ENCODE data around the gene KIRREL3. TPM values are rescaled to one million over a fixed set of nuclear protein-coding genes. Genes with fewer than 3 reads are reported as not detected.

Gene KIRREL3
- total and polyA plus RNA-seq, 2 of the 4 experiments (the other 2 are of a cell fraction) = 10.9 to 15.9 TPM

GRCh38 chr11:127027789-127028188 lies 27.2 kb upstream of the KIRREL3 start:
- Histone ChIP-seq H3K9me3 (ENCODE audit: control insufficient read depth, insufficient read depth, low read length) (no peaks in the 10 kb centered on the region; the same call in 1 of the 2 replicates), H3K9me1 (ENCODE audit: insufficient read depth, low read length) (no peaks in the 10 kb centered on the region), H2BK20ac (ENCODE audit: low read depth, low read length) (no peak overlapping the region), H2AK5ac (ENCODE audit: low read depth, low read length) (no peak overlapping the region), H3K18ac (ENCODE audit: low read depth, low read length) (no peak overlapping the region), H3K23ac (ENCODE audit: low read depth, low read length) (no peak overlapping the region), H3K9ac (ENCODE audit: low read depth, low read length) (no peak overlapping the region), H3K79me1 (ENCODE audit: low read depth in 1 of 2, low read length in 2 of 2) (no peaks in the 10 kb centered on the region), H3K27ac (ENCODE audit: insufficient read depth, low read length) (no peak overlapping the region), H4K8ac (ENCODE audit: low read depth in 2 of 2, low read length in 2 of 2) (no peak overlapping the region), H3K56ac (ENCODE audit: extremely low read depth, insufficient read depth, low read length) (no peak overlapping the region), H2AK9ac (replicated peaks; ENCODE audit: low read depth, low read length, poor library complexity) (no peak overlapping the region), H4K91ac (ENCODE audit: insufficient read depth, low read depth, low read length) (no peak overlapping the region), H3K36me3 (ENCODE audit: control insufficient read depth, insufficient read depth, low read length) (no peaks in the 10 kb centered on the region), H2AFZ (replicated peaks; ENCODE audit: low read length, poor library complexity) (no peak overlapping the region), H2BK120ac (ENCODE audit: low read depth, low read length) (no peak overlapping the region), H3K4me3 (ENCODE audit: insufficient read depth, low read depth, low read length) (no peak overlapping the region), H2BK15ac (ENCODE audit: low read depth, low read length) (no peak overlapping the region), H3K27me3 (ENCODE audit: control insufficient read depth, insufficient read depth, low read length) (peaks cover 49% of the 10 kb centered on the region), H4K20me1 (ENCODE audit: insufficient read depth, low read length) (no peaks in the 10 kb centered on the region), H3K14ac (replicated peaks; ENCODE audit: low read depth, low read length) (no peak overlapping the region), H3K4me1 (ENCODE audit: control insufficient read depth, insufficient read depth, low read length) (no peaks in the 10 kb centered on the region), H3K4me2 (ENCODE audit: low read depth, low read length) (no peak overlapping the region), H3K4ac (ENCODE audit: low read depth, low read length) (no peak overlapping the region), H2BK5ac (ENCODE audit: low read depth, low read length, poor library complexity, severe bottlenecking) (no peak overlapping the region), H4K5ac (ENCODE audit: low read depth, low read length) (no peak overlapping the region)
- 100% methylated on average over 1 of the region's 5 CpGs; no CpG with 5 or more reads in 1 of the 2 experiments for WGBS, 2 experiments (ENCODE audit: extremely low coverage in 2 of 2, insufficient read length in 1 of 2)
- in situ Hi-C loops (cut with MboI; ENCODE audit: low sequenced_read_pairs) (no loop called here), intact Hi-C loops (cut with micrococcal nuclease) (no loop called here), dilution Hi-C loops (cut with HindIII; ENCODE audit: low sequenced_read_pairs, unreplicated experiment) (no loop called here)
- ATAC-seq (ENCODE audit: low read depth) (no peak), DNase-seq (no peak)
- no TSS peak for BruUV-seq (replicated peaks)
- CTCF ChIA-PET = no interaction called here
- POLR2A ChIA-PET (ENCODE audit: unreplicated experiment) = no interaction called here
- TF ChIP-seq NFE2L2 (IDR thresholded peaks at IDR 0.05; ENCODE audit: low read depth, low read length) = no peak
- TF ChIP-seq POLR2A (IDR thresholded peaks at IDR 0.05; ENCODE audit: low read depth, low read length) = no peak
- TF ChIP-seq FOS (IDR thresholded peaks at IDR 0.05; ENCODE audit: low read depth, low read length) = no peak
- TF ChIP-seq CTCF (conservative IDR thresholded peaks at IDR 0.05; ENCODE audit: low read depth, low read length) = no peak
- TF ChIP-seq RCOR1 (IDR thresholded peaks at IDR 0.05; ENCODE audit: insufficient replicate concordance, low read length) = no peak
- TF ChIP-seq USF2 (IDR thresholded peaks at IDR 0.05; ENCODE audit: low read depth, low read length) = no peak
- TF ChIP-seq RAD21 (IDR thresholded peaks at IDR 0.05; ENCODE audit: low read length) = no peak
- TF ChIP-seq CEBPB (IDR thresholded peaks at IDR 0.05; ENCODE audit: low read depth, low read length) = no peak
- TF ChIP-seq MAZ (IDR thresholded peaks at IDR 0.05; ENCODE audit: borderline replicate concordance, low read depth, low read length) = no peak
- TF ChIP-seq RFX5 (IDR thresholded peaks at IDR 0.05; ENCODE audit: low read depth, low read length) = no peak
- TF ChIP-seq BHLHE40 (IDR thresholded peaks at IDR 0.05; ENCODE audit: low read depth, low read length) = no peak
- TF ChIP-seq SMC3 (IDR thresholded peaks at IDR 0.05; ENCODE audit: low read depth, low read length) = no peak
- no peak for TF ChIP-seq MXI1 (IDR thresholded peaks at IDR 0.05; ENCODE audit: borderline replicate concordance, low read depth, low read length)
- TF ChIP-seq CHD1 (IDR thresholded peaks at IDR 0.05; ENCODE audit: low read depth, low read length) = no peak
- TF ChIP-seq MAFK (IDR thresholded peaks at IDR 0.05; ENCODE audit: low read depth, low read length) = no peak
- no peak for TF ChIP-seq ELK1 (IDR thresholded peaks at IDR 0.05; ENCODE audit: borderline replicate concordance, low read depth, low read length)

All from IMR-90 (cell line).